Stimulated activated CD8-positive, alpha-beta memory T cell treated with anti-CD3 and anti-CD28 coated beads, Interleukin-15, amount 100 ng/mL, for 24 hours (primary cell): ENCODE measurements around the gene CEL.
A peak's percentile ranks its signal among the peaks of the same experiment; 100 is the strongest.
"Not testable (repeated sequence)": the region's sequence is repeated elsewhere in the genome, so short reads cannot be mapped to it uniquely, and the experiment has no call there.

Experiments
- DNase-seq: peaks from one replicate; pipeline ENCODE4 v3.0.0-alpha.2; 2020; ENCODE audit warnings: low read depth

CEL gene

GRCh38 chr9:133061764-133062145 is at the start of gene CEL:
TSS of gene CEL (plus strand) at chr9:133061981. CDS start at chr9:133062003, 22 bp downstream.
- not testable (repeated sequence) for DNase-seq

- no peak for DNase-seq
Measured at GRCh38 chr9:133014696-133015095, 47.1 kb upstream of the CEL start.

GRCh38 chr9:133023117-133023890 is 38.5 kb upstream of the CEL start:
- DNase-seq, result no peak

- no peak for DNase-seq
Measured at GRCh38 chr9:133026426-133026825, 35.4 kb upstream of the CEL start.

GRCh38 chr9:133027134-133027533 is 34.6 kb upstream of the CEL start:
- DNase-seq, result no peak

DNA sequence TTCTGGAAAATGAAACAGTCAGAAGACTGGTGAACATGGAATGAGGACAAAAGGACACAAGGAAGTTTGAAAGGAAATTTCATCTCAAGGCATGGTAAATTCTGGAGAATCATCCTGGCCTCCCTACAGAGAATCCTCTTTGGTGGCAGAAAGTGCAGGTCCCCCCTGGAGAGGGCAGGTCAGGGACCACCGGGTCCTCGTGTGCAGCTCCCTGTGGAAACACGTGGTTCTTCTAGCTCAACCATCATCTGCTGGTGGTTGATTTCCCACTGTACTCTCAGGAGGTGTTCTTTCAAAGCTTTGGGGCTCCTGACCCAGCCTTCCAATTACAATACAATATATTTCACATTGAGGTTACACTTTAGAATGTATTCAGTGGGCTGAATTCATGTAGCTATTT is 33.6 kb upstream of the CEL start:
- no peak for DNase-seq

DNA sequence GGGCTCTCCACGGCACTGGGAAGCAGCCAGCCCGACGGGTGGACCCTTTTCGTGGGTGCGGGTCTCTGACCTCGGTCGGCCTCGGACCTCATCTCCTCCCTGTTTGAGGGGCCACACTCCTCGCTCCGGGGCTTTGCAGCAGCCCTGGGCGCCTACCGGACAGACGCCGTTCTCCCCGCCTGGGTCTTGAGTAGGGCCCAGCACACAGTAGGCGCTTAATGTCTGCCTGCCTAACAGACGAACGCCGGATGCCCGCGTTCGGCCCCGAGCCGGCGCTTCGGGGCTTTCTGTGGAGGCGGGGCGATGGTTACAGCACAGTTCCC is 31.8 kb upstream of the CEL start:
- no peak for DNase-seq

GRCh38 chr9:133030317-133031129 is 31.3 kb upstream of the CEL start, which contains the start of gene GTF3C5:
TSS of gene GTF3C5 (plus strand) at chr9:133030997. CDS start at chr9:133031012, 15 bp downstream.
- DNase-seq, result peak; percentile 69

DNA sequence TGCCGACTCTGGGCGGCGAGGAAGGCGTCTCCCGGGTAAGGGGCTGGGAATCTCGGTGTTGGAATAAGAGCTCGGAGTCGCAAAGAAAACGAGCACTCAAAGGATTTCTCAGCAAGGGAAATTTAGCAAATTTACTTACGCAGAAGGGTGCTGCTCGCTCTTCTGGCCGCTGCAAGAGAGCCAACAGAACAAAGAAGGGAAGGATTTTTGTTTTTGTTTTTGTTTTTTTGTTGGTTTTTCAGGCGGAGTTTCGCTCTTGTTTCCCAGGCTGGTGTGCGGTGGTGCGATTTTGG is 30.7 kb upstream of the CEL start:
- DNase-seq, result no peak

DNA sequence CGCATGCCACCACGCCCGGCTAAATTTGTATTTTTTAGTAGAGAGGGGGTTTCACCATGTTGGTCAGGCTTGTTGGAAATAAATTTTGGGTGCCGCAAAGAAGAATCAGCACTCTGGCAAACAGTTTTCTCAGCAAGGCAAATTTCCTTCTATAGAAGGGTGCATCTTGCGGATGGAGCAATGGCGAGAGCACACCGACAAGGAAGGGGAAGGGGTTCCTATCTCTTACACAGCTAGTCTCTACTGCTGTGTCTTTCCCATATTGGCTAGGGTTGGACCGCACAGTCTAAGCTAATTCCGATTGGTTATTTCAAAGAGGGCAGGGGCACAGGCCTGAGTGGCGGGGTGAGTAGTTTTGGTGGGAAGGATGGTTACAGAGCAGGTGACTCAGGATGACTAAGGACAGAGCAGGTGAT is 30.3 kb upstream of the CEL start:
- DNase-seq, result no peak

DNA sequence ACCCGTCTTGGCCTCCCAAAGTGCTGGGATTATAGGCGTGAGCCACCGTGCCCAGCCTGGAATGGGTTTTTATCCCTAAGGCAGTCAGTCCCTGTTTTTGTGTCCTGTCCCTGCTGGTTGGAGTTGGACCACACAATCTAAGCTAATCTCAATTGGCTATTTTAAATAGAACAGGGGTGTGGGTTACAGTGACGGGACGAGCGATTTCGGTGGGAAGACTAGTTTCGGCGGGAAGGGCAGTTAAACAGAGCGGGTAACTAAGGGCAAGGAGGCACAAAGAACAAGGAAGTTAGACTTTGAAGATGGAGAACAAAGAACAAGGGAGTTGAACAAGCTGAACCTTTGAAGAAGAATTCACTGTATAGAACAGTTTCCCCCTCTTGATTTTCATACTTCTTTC is 29.6 kb upstream of the CEL start:
- no peak for DNase-seq

- no peak for DNase-seq
Measured at GRCh38 chr9:133035669-133036068, 26.1 kb upstream of the CEL start.

- no peak for DNase-seq
Measured at GRCh38 chr9:133037775-133038515, 23.8 kb upstream of the CEL start.

DNA sequence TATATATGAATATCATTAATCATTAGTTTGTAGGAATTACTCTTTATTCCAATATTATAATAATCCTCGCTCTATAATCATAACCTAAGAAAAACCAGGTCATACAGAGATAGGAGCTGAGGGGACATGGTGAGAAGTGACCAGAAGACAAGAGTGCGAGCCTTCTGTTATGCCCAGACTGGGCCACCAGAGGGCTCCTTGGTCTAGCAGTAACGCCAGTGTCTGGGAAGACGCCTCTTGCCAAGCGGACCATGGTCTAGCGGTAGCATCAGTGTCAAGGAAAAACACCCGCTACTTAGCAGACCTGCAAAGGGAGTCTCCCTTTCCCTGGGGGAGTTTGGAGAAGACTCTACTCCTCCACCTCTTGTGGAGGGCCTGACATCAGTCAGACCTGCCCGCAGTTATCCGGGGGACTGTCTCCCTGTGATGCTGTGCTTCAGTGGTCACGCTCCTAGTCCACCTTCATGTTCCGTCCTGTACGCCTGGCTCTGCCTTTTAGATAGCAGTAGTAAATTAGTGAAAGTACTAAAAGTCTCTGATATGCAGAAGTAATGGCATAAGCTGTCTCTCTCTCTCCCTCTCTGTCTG is 20.8 kb upstream of the CEL start:
- not testable (repeated sequence) for DNase-seq

GRCh38 chr9:133041958-133042357 is 19.8 kb upstream of the CEL start:
- DNase-seq, result no peak

DNA sequence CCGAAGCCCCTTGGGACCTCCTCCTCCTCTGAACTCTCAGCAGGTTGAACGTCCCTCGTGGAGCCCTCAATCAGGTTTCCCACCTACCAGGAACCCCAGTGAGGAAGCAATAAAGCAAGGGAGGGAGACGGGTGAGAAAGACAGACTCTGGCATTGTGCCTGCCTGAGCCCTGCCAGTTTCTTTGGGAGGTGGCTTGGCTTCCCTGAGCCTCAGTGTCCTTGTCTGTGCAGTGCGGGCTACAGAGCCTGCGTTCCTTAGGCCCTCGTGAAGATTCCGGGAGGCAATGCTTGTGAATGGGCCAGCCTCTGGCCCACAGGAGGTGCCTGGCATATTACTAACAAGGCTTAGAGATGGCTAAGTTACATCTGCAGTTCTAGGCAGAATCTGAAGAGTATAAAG is 19.1 kb upstream of the CEL start:
- DNase-seq, result no peak

DNA sequence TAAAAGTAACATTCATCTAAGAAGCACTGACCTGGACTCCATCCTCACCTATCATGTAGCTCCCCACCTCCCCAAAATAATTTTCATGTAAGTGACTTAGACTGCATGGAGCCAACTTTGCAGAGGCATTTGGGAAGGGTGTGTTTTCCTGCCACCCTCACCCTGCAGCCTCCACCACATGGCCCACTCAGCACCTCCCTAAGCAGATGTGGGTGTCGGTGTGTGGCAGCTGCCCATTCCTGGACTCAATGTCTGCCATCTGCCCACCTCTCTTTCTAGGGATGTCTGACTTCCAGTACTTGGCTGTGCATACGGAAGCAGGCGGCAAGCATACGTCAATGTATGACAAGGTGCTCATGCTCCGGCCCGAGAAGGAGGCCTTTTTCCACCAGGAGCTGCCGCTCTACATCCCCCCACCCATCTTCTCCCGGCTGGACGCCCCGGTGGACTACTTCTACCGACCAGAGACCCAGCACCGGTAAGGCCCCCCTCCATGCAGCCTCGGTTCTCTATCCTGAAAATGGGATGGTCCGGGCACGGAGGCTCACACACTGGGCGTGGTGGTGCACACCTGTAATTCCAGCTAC is 18.2 kb upstream of the CEL start:
- DNase-seq, result no peak

- DNase-seq, result no peak
Measured at GRCh38 chr9:133044125-133044524, 17.7 kb upstream of the CEL start.

GRCh38 chr9:133044661-133045060 is 17.1 kb upstream of the CEL start:
- no peak for DNase-seq

GRCh38 chr9:133045132-133045531 is 16.6 kb upstream of the CEL start:
- DNase-seq, result no peak

GRCh38 chr9:133046196-133046899 is 15.4 kb upstream of the CEL start:
- no peak for DNase-seq

DNA sequence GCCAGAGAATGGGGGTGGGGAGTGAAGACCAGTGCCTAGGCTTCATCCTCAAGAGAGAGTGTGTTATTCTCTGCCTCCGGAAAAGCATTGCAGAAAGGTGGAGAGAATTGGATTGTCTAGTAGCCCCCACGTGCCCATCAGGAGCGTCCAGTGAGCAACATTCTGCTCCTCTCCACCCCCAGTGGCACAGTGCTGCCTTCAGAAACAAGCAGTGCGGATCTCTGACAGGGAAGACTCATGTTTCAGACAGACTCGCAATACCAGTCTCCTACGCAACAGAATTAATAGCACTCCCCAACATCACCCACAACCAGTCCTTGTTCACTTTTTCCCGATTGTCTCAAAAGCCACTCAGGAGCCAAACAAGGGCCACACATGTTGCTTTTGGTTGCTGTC is 14.9 kb upstream of the CEL start:
- DNase-seq, result no peak
